Activated CD4-positive, alpha-beta T cell treated with anti-CD3 and anti-CD28 coated beads for 4 hours (primary cell): Measurements from ENCODE around the gene IFITM2.
"Not testable (repeated sequence)": the region's sequence is repeated elsewhere in the genome, so short reads cannot be mapped to it uniquely, and the experiment has no call there.

Experiments
- DNase-seq, 2 donors: peaks; one replicate each; pipeline ENCODE4 v3.0.0-alpha.2; 2020

Gene IFITM2

GRCh38 chr11:349270-349954 is 41.8 kb downstream of the IFITM2 start:
- not testable (repeated sequence) for DNase-seq

GRCh38 chr11:350033-350722 is 42.6 kb downstream of the IFITM2 start:
- not testable (repeated sequence) for DNase-seq

- DNase-seq: no peak
These were observed 43.2 kb downstream of the IFITM2 start for GRCh38 chr11:350723-351255.

GRCh38 chr11:351411-351810 is 43.8 kb downstream of the IFITM2 start:
- DNase-seq: no peak

GRCh38 chr11:352456-353031 is 44.9 kb downstream of the IFITM2 start:
- no peak for DNase-seq

GRCh38 chr11:353179-353873 is 45.7 kb downstream of the IFITM2 start:
- DNase-seq: no peak

- peak; percentile 84 to 93 for DNase-seq
These were observed 48.2 kb downstream of the IFITM2 start for GRCh38 chr11:355581-356458.

- DNase-seq: no peak
These were observed 49.0 kb downstream of the IFITM2 start for GRCh38 chr11:356610-357009.

- no peak for DNase-seq
These were observed 50.0 kb downstream of the IFITM2 start for GRCh38 chr11:357582-357981.

- no peak for DNase-seq
These were observed 50.6 kb downstream of the IFITM2 start for GRCh38 chr11:358129-358800.
